GM13977 (cell line): Measurements from ENCODE around the gene AFAP1.

Experiments used
- DNase-seq: peaks from one replicate; pipeline ENCODE4 v3.0.0; 2012; ENCODE audit warnings: low spot score
- CTCF ChIP-seq: IDR thresholded peaks from 2 replicates; pipeline ENCODE4 v1.5.1; 2012; ENCODE audit warnings: mild to moderate bottlenecking, control low read depth; ENCODE audit not compliant: insufficient read depth; ENCODE audit errors: extremely low read depth, missing control alignments
- in situ Hi-C: fragments of 300-500 bp; cut with MboI; formaldehyde crosslinking; loops from one replicate; pipeline ENCODE4 v1.12.0; 2022; ENCODE audit warnings: low sequenced_read_pairs, low pct_unique_long_range_greater_than_20kb, mixed read lengths, inconsistent platforms; ENCODE audit not compliant: unreplicated experiment

AFAP1 gene

GRCh38 chr4:7736436-7737267, 203.0 kb downstream of the AFAP1 start:
- DNase-seq, result no peak

GRCh38 chr4:7735961-7736360, 203.7 kb downstream of the AFAP1 start:
- in situ Hi-C loops, result no loop called here

More at GRCh38 chr4:7736436-7737267, 203.0 kb downstream of the AFAP1 start:
- TF ChIP-seq CTCF, result no peak
- in situ Hi-C loops, result no loop called here

GRCh38 chr4:7735395-7735794, 204.3 kb downstream of the AFAP1 start:
- no peak for DNase-seq
- no peak for TF ChIP-seq CTCF
- in situ Hi-C loops, result no loop called here

More at GRCh38 chr4:7735961-7736360, 203.7 kb downstream of the AFAP1 start:
- no peak for DNase-seq
- no peak for TF ChIP-seq CTCF

GRCh38 chr4:7734651-7735260, 204.9 kb downstream of the AFAP1 start:
- in situ Hi-C loops, result no loop called here
- no peak for DNase-seq
- TF ChIP-seq CTCF, result no peak

GRCh38 chr4:7733801-7734650, 205.6 kb downstream of the AFAP1 start:
- in situ Hi-C loops, result no loop called here
- no peak for TF ChIP-seq CTCF
- DNase-seq, result no peak

GRCh38 chr4:7733201-7733600, 206.5 kb downstream of the AFAP1 start:
- in situ Hi-C loops, result no loop called here
- TF ChIP-seq CTCF, result no peak

More at GRCh38 chr4:7733201-7733600, 206.5 kb downstream of the AFAP1 start:
- no peak for DNase-seq
